Panc1 (cell line): ENCODE results near the gene EML6.

Experiments
- SIN3A ChIP-seq: IDR thresholded peaks from 2 replicates; pipeline ENCODE4 v1.6.1; 2012; ENCODE audit warnings: low read depth, mild to moderate bottlenecking, low read length, moderate library complexity, borderline replicate concordance; ENCODE audit not compliant: insufficient read depth
- TCF7L2 ChIP-seq: IDR thresholded peaks from 2 replicates; pipeline ENCODE4 v1.6.1; 2011; ENCODE audit warnings: mild to moderate bottlenecking, low read depth, low read length, inconsistent platforms
- TF ChIP-seq, protein P1 (sequence below): fragments of 450-650 bp; IDR thresholded peaks from 2 replicates; pipeline ENCODE4 v1.5.1; 2017; ENCODE audit warnings: mild to moderate bottlenecking
- TF ChIP-seq, protein P2 (sequence below), 2 experiments: IDR thresholded peaks; 2 replicates each; pipeline ENCODE4 v1.6.1; 2011 to 2012; ENCODE audit warnings: low read depth in 2 of 2, control low read depth in 1 of 2, low read length in 1 of 2, mild to moderate bottlenecking in 1 of 2, moderate library complexity in 1 of 2; ENCODE audit not compliant: insufficient read depth in 1 of 2

DNA sequence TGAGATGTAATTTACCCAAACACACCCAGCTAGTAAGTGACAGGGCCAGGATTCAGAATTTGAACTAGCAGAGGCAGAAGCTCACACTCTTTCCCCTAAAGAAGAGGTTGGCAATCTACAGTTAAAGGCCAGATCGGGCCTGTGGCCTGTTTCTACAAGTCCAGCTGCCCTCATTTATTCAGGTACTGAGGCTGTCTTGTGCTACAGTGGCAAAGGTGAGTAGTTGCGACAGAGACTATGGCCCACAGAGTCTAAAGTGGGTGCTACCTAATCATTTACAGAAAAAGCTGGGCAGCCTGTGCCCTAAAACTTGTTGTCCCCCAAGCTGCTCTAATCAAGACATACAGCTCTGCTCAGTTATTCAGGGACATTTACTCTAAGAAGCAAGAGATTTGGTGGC lies 240.0 kb downstream of the EML6 start:
- TF ChIP-seq, protein P1, sequence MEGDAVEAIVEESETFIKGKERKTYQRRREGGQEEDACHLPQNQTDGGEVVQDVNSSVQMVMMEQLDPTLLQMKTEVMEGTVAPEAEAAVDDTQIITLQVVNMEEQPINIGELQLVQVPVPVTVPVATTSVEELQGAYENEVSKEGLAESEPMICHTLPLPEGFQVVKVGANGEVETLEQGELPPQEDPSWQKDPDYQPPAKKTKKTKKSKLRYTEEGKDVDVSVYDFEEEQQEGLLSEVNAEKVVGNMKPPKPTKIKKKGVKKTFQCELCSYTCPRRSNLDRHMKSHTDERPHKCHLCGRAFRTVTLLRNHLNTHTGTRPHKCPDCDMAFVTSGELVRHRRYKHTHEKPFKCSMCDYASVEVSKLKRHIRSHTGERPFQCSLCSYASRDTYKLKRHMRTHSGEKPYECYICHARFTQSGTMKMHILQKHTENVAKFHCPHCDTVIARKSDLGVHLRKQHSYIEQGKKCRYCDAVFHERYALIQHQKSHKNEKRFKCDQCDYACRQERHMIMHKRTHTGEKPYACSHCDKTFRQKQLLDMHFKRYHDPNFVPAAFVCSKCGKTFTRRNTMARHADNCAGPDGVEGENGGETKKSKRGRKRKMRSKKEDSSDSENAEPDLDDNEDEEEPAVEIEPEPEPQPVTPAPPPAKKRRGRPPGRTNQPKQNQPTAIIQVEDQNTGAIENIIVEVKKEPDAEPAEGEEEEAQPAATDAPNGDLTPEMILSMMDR, result no peak
- TF ChIP-seq, protein P2, sequence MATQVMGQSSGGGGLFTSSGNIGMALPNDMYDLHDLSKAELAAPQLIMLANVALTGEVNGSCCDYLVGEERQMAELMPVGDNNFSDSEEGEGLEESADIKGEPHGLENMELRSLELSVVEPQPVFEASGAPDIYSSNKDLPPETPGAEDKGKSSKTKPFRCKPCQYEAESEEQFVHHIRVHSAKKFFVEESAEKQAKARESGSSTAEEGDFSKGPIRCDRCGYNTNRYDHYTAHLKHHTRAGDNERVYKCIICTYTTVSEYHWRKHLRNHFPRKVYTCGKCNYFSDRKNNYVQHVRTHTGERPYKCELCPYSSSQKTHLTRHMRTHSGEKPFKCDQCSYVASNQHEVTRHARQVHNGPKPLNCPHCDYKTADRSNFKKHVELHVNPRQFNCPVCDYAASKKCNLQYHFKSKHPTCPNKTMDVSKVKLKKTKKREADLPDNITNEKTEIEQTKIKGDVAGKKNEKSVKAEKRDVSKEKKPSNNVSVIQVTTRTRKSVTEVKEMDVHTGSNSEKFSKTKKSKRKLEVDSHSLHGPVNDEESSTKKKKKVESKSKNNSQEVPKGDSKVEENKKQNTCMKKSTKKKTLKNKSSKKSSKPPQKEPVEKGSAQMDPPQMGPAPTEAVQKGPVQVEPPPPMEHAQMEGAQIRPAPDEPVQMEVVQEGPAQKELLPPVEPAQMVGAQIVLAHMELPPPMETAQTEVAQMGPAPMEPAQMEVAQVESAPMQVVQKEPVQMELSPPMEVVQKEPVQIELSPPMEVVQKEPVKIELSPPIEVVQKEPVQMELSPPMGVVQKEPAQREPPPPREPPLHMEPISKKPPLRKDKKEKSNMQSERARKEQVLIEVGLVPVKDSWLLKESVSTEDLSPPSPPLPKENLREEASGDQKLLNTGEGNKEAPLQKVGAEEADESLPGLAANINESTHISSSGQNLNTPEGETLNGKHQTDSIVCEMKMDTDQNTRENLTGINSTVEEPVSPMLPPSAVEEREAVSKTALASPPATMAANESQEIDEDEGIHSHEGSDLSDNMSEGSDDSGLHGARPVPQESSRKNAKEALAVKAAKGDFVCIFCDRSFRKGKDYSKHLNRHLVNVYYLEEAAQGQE (IDR thresholded peaks at IDR 0.05; ENCODE audit: insufficient read depth in 1 of 2, low read depth in 2 of 2, low read length in 1 of 2), result no peak
- no peak for TF ChIP-seq SIN3A
- no peak for TF ChIP-seq TCF7L2
